ENCODE measurements around the gene FAM210A.

FAM210A gene

DNA sequence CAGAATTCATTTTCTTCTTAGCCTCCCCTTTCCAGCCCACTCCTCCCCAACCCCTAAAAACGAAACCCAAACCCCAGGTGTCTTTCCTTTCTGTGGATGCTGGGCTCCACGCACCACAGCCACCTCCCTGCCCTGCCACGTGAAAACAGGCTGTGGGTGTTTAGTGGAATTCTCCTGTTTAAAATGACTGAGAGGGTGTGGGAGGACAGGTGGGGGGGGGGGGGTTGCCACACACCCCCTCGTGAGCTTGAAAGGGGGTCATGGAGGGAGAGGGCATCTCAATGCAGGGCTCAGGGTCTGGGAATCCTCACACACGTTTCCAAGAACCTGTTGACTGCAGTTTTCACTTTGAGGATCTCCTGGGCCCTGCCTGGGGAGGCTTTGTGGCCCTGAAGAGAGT lies 110.3 kb downstream of the FAM210A start:
- Histone ChIP-seq H3K36me3 (no peaks in the 10 kb centered on the region), H3K27ac (no peak overlapping the region), H3K9me3 (ENCODE audit: severe bottlenecking) (no peaks in the 10 kb centered on the region), H3K27me3 (ENCODE audit: insufficient read depth, low read depth, severe bottlenecking) (no peaks in the 10 kb centered on the region), H3K4me3 (ENCODE audit: low read depth, low read length) (no peak overlapping the region)
- TF ChIP-seq, protein P1, sequence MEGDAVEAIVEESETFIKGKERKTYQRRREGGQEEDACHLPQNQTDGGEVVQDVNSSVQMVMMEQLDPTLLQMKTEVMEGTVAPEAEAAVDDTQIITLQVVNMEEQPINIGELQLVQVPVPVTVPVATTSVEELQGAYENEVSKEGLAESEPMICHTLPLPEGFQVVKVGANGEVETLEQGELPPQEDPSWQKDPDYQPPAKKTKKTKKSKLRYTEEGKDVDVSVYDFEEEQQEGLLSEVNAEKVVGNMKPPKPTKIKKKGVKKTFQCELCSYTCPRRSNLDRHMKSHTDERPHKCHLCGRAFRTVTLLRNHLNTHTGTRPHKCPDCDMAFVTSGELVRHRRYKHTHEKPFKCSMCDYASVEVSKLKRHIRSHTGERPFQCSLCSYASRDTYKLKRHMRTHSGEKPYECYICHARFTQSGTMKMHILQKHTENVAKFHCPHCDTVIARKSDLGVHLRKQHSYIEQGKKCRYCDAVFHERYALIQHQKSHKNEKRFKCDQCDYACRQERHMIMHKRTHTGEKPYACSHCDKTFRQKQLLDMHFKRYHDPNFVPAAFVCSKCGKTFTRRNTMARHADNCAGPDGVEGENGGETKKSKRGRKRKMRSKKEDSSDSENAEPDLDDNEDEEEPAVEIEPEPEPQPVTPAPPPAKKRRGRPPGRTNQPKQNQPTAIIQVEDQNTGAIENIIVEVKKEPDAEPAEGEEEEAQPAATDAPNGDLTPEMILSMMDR (IDR thresholded peaks at IDR 0.05; ENCODE audit: low read depth, low read length): no peak
- no peak for DNase-seq

DNA sequence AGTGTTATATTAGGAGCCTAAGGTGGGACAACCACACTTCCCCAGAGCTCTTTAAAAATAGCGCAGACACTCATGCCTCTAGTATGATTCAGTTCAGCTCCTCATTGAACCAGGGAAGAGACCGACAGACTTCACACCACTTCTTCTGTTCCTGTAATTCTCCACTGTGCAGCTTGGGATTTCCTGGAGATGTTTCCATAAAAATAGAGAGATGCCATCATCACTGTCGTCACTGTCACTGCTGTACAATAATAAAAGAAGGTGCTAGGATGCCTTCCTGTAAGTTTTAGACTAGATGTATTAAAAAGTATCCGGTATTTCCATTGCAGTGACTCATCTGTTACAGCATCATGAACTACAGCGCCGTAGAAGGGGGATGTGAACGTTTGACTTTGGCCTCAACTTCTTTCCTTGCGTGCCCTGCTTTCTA lies 110.9 kb downstream of the FAM210A start:
- DNase-seq: no peak
- Histone ChIP-seq H3K4me3 (ENCODE audit: low read depth, low read length) (no peak overlapping the region), H3K27me3 (ENCODE audit: insufficient read depth, low read depth, severe bottlenecking) (no peaks in the 10 kb centered on the region), H3K27ac (no peak overlapping the region), H3K9me3 (ENCODE audit: severe bottlenecking) (no peaks in the 10 kb centered on the region), H3K36me3 (no peaks in the 10 kb centered on the region)
- TF ChIP-seq, protein P1 (IDR thresholded peaks at IDR 0.05; ENCODE audit: low read depth, low read length): no peak

DNA sequence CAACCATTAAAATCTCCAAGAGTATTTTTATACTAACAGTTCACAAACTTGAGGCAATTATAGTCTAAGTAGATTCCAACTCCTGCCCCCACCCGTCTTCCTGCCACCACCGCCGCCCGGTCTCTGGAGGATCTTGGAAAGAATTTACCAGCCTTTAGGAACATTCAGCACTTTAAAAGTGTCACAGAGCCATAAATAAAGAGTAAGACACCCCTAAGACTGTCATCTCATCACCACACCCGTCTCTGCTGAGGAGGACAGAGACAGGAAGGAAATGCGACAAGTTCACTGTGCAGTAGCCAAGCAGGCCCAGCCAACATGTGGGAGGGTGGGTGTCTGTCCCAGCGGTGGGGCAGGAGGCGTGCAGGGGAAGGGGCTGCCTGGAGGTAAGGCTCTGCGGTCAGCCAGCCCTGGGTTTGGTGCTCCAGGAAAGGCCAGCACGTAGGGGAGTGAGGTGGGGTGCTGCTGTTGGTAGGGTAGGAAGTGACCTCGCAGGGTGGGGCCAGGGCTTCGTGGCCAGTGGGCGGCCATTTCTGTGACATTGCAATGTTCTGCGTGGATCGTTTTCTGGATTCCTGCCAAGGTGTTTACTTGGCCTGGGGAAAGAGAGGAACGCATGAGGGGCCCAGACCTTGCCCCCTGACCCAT lies 111.6 kb downstream of the FAM210A start:
- H3K9me3 ChIP-seq (ENCODE audit: severe bottlenecking): no peaks in the 10 kb centered on the region
- no peaks in the 10 kb centered on the region for H3K36me3 ChIP-seq
- H3K4me3 ChIP-seq (ENCODE audit: low read depth, low read length): no peak overlapping the region
- no peak for DNase-seq
- no peak overlapping the region for H3K27ac ChIP-seq
- H3K27me3 ChIP-seq (ENCODE audit: insufficient read depth, low read depth, severe bottlenecking): no peaks in the 10 kb centered on the region
- TF ChIP-seq, protein P1 (IDR thresholded peaks at IDR 0.05; ENCODE audit: low read depth, low read length): no peak

DNA sequence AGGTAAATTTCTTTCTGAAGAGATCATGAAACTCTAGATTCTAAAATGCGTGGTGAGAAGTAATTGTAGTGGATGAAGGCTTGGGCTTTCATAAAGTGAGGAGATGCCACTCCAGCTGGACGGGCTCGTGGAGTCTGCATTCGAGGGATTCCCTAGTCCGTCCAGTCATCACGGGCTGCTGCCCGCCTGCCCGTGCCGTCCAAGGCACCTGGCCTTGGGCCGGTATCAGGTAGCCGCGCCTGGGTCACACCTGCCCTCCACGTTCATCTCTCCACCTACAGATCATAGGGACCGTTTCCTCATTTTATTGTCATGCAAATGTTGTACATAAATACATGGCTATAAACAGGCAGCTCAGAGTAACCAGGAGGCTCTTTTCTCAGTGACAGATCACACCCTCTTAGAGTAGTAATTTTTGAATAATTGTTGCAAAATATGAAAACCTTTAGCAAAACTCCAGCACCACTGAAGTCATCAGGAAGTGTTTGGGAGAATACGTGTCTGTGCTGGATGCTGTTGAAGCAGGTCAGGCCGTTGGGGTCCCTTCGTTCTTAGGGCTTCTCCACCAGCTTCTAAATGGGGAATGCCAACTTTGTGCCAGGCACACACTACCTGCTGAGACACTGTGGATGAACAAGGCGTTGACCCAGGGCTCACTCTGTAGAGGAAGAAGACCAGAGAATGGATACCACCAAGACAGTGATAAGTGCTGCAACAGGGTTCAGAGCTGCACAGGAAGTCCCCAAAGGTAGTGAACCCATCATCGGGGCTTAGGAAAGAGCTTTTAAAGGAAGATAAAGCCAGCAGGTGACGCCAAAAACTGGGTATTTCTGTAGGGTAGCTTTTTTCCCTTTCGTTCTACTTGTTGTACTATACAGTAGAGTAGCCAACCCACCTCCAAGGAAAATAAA lies 112.5 kb downstream of the FAM210A start:
- no peaks in the 10 kb centered on the region for H3K36me3 ChIP-seq
- DNase-seq: no peak
- H3K9me3 ChIP-seq (ENCODE audit: severe bottlenecking): no peaks in the 10 kb centered on the region
- H3K27me3 ChIP-seq (ENCODE audit: insufficient read depth, low read depth, severe bottlenecking): no peaks in the 10 kb centered on the region
- TF ChIP-seq, protein P1 (IDR thresholded peaks at IDR 0.05; ENCODE audit: low read depth, low read length): no peak
- no peak overlapping the region for H3K4me3 ChIP-seq (ENCODE audit: low read depth, low read length)
- no peak overlapping the region for H3K27ac ChIP-seq

All from WERI-Rb-1 (cell line).